Activated CD8-positive, alpha-beta memory T cell treated with anti-CD3 and anti-CD28 coated beads for 4 hours (primary cell): ENCODE results near the gene NXT2.
"Not testable (repeated sequence)": the region's sequence is repeated elsewhere in the genome, so short reads cannot be mapped to it uniquely, and the experiment has no call there.

Experiments used
- DNase-seq, 2 donors: peaks; one replicate each; pipeline ENCODE4 v3.0.0-alpha.2; 2020; ENCODE audit warnings: low read depth in 2 of 2

NXT2 gene

GRCh38 chrX:109536439-109537323 is at the start of gene NXT2:
TSS of gene NXT2 (plus strand) at chrX:109536844. CDS start at chrX:109537007, 163 bp downstream.
- DNase-seq = peak; percentile 71 to 76

GRCh38 chrX:109487640-109488039 is 49.0 kb upstream of the NXT2 start:
- DNase-seq = no peak

- no peak for DNase-seq
These were observed 47.5 kb upstream of the NXT2 start for GRCh38 chrX:109489174-109489573.

GRCh38 chrX:109498434-109498833 is 38.2 kb upstream of the NXT2 start:
- DNase-seq = no peak

GRCh38 chrX:109501176-109501575 is 35.5 kb upstream of the NXT2 start:
- no peak for DNase-seq

- DNase-seq = no peak
These were observed 27.7 kb upstream of the NXT2 start for GRCh38 chrX:109508915-109509314.

GRCh38 chrX:109511113-109511512 is 25.5 kb upstream of the NXT2 start:
- no peak for DNase-seq

GRCh38 chrX:109519001-109519400 is 17.6 kb upstream of the NXT2 start:
- DNase-seq = no peak

GRCh38 chrX:109533005-109533404 is 3.6 kb upstream of the NXT2 start:
- DNase-seq = no peak

GRCh38 chrX:109533631-109534030 is 3.0 kb upstream of the NXT2 start:
- no peak for DNase-seq

- no peak for DNase-seq
These were observed 1.7 kb upstream of the NXT2 start for GRCh38 chrX:109534933-109535332.

GRCh38 chrX:109535578-109535977 is 1.1 kb upstream of the NXT2 start:
- no peak for DNase-seq

GRCh38 chrX:109537324-109537665 is 651 bp downstream of the NXT2 start:
- DNase-seq = no peak

GRCh38 chrX:109539007-109539406 is 2.4 kb downstream of the NXT2 start:
- DNase-seq = not testable (repeated sequence)

- no peak for DNase-seq
These were observed 17.2 kb downstream of the NXT2 start for GRCh38 chrX:109553862-109554261.

GRCh38 chrX:109576083-109576482 is 39.4 kb downstream of the NXT2 start:
- DNase-seq = not testable (repeated sequence)

GRCh38 chrX:109577055-109577454 is 40.4 kb downstream of the NXT2 start:
- no peak for DNase-seq

- no peak for DNase-seq
These were observed 42.3 kb downstream of the NXT2 start for GRCh38 chrX:109578916-109579315.

GRCh38 chrX:109585488-109585887 is 48.8 kb downstream of the NXT2 start:
- DNase-seq = no peak

GRCh38 chrX:109590176-109590575 is 53.5 kb downstream of the NXT2 start:
- DNase-seq = no peak
